PC-3 (cell line): ENCODE data around the gene KCNS3. TPM values are rescaled to one million over a fixed set of nuclear protein-coding genes. Genes with fewer than 3 reads are reported as not detected.

Source experiments
- ATAC-seq: fragments of 200-7000 bp; cut with Tn5 transposase; 2 replicates; pipeline ENCODE4 v1.9.1; 2020; ENCODE audit warnings: mild to moderate bottlenecking, moderate library complexity
- BruUV-seq: library from RNA; stranded (reverse); fragments of 400-500 nt; replicated peaks from 2 replicates; lab custom pipeline; 2021; lab: Mats Ljungman, UMichigan
- CTCF ChIA-PET: fragments of 300-600 bp; sonication (Branson Sonifier 250); formaldehyde crosslinking; loops from one replicate; lab custom pipeline; 2022; ENCODE audit warnings: antibody characterized with exemption; lab: Charles Lee
- POLR2A ChIA-PET: fragments of 300-600 bp; sonication (Branson Sonifier 250); formaldehyde crosslinking; loops from one replicate; lab custom pipeline; 2022; ENCODE audit warnings: antibody characterized with exemption; ENCODE audit not compliant: unreplicated experiment; lab: Charles Lee
- DNase-seq: peaks from one replicate; pipeline ENCODE4 v3.0.0-alpha.2; 2015
- H2AFZ ChIP-seq: fragments of 300-600 bp; sonication (generic); 2 replicates; pipeline ENCODE4 v1.6.0; 2016; ENCODE audit warnings: antibody characterized with exemption, low read length
- H3F3A ChIP-seq: fragments of 300-600 bp; sonication (generic); one replicate; pipeline ENCODE4 v1.6.0; 2017; ENCODE audit warnings: antibody characterized with exemption, low read length, control low read depth, mild to moderate bottlenecking; ENCODE audit not compliant: unreplicated experiment
- H3K27ac ChIP-seq: fragments of 300-600 bp; sonication (generic); 2 replicates; pipeline ENCODE4 v1.5.1; 2016; ENCODE audit warnings: mild to moderate bottlenecking, low read length
- H3K27me3 ChIP-seq: fragments of 300-600 bp; sonication (generic); 2 replicates; pipeline ENCODE4 v1.6.1; 2016; ENCODE audit warnings: low read length, mixed read lengths
- H3K36me3 ChIP-seq: fragments of 300-600 bp; sonication (generic); 2 replicates; pipeline ENCODE4 v1.6.1; 2016; ENCODE audit warnings: low read depth, mixed run types, low read length, mixed read lengths
- H3K4me1 ChIP-seq: fragments of 300-600 bp; sonication (generic); 2 replicates; pipeline ENCODE4 v1.5.1; 2016; ENCODE audit warnings: low read length; ENCODE audit not compliant: insufficient read depth
- H3K4me2 ChIP-seq: fragments of 300-600 bp; sonication (generic); 2 replicates; pipeline ENCODE4 v1.6.0; 2016; ENCODE audit warnings: low read length
- H3K4me3 ChIP-seq: fragments of 300-600 bp; sonication (generic); 2 replicates; pipeline ENCODE4 v1.5.1; 2016; ENCODE audit warnings: mild to moderate bottlenecking, low read length, mixed read lengths
- H3K79me2 ChIP-seq: fragments of 300-600 bp; sonication (generic); 2 replicates; pipeline ENCODE4 v1.6.1; 2017; ENCODE audit warnings: low read length, mixed read lengths
- H3K9ac ChIP-seq: fragments of 300-600 bp; sonication (generic); 2 replicates; pipeline ENCODE4 v1.6.0; 2016; ENCODE audit warnings: mild to moderate bottlenecking, low read length
- H3K9me2 ChIP-seq: fragments of 300-600 bp; sonication (generic); replicated peaks from 2 replicates; pipeline ENCODE4 v1.6.1; 2016; ENCODE audit warnings: mixed run types, low read length, mixed read lengths
- H3K9me3 ChIP-seq: fragments of 300-600 bp; sonication (generic); 2 replicates; pipeline ENCODE4 v1.6.1; 2016; ENCODE audit warnings: low read length, mixed read lengths
- H4K20me1 ChIP-seq: fragments of 300-600 bp; sonication (generic); 2 replicates; pipeline ENCODE4 v1.6.1; 2016; ENCODE audit warnings: low read length, mixed read lengths
- CTCF ChIP-seq: fragments of 300-600 bp; sonication (generic); conservative IDR thresholded peaks from 2 replicates; pipeline ENCODE4 v1.5.1; 2017; ENCODE audit warnings: antibody characterized with exemption, low read depth, mild to moderate bottlenecking, low read length
- EZH2 ChIP-seq: fragments of 300-600 bp; sonication (generic); IDR thresholded peaks from one replicate; pipeline ENCODE4 v1.6.1; 2017; ENCODE audit warnings: antibody characterized with exemption, mild to moderate bottlenecking, low read length; ENCODE audit not compliant: unreplicated experiment
- EZH2phosphoT487 ChIP-seq: fragments of 300-600 bp; sonication (generic); IDR thresholded peaks from 2 replicates; pipeline ENCODE4 v1.6.1; 2018; ENCODE audit warnings: mild to moderate bottlenecking, antibody characterized with exemption, low read length, borderline replicate concordance
- intact Hi-C: fragments of 100-400 bp; cut with micrococcal nuclease; formaldehyde crosslinking; loops from 2 replicates; pipeline ENCODE4 v1.9.0; 2023
- total RNA-seq: library from RNA; depleted of rRNA; stranded (reverse); fragments of >200 nt; gene quantifications from 2 replicates; pipeline ENCODE4 v1.2.3, GENCODE V29; 2014

Gene KCNS3
- total RNA-seq, 1 experiment from 2014 or later: 5.8 TPM

- ATAC-seq (no peak), DNase-seq (no peak)
- H3K36me3 ChIP-seq: no peaks in the 10 kb centered on the region
- no peaks in the 10 kb centered on the region for H3F3A ChIP-seq
- H3K4me1 ChIP-seq: no peaks in the 10 kb centered on the region
- H2AFZ ChIP-seq: no peak overlapping the region
- H3K27ac ChIP-seq: no peak overlapping the region
- no peak overlapping the region for H3K9ac ChIP-seq
- no peaks in the 10 kb centered on the region for H4K20me1 ChIP-seq
- no peak overlapping the region for H3K4me2 ChIP-seq
- no peaks in the 10 kb centered on the region for H3K9me3 ChIP-seq
- BruUV-seq: no TSS peak
- ChIA-PET POLR2A (no interaction called here), CTCF (no interaction called here)
- intact Hi-C loops: no loop called here
- H3K4me3 ChIP-seq: no peak overlapping the region
- H3K9me2 ChIP-seq: no peaks in the 10 kb centered on the region
- no peaks in the 10 kb centered on the region for H3K79me2 ChIP-seq
- H3K27me3 ChIP-seq: peaks cover 31% of the 10 kb centered on the region
- TF ChIP-seq CTCF (no peak), EZH2 (no peak), EZH2phosphoT487 (no peak)
Measured at GRCh38 chr2:17835516-17835915, 43.0 kb upstream of the KCNS3 start.

GRCh38 chr2:17839959-17840358 is 38.5 kb upstream of the KCNS3 start:
- ATAC-seq: no peak
- Histone ChIP-seq H3K27ac (no peak overlapping the region), H3K4me2 (no peak overlapping the region), H3K27me3 (peaks cover 31% of the 10 kb centered on the region; the same call in 1 of the 2 replicates), H4K20me1 (no peaks in the 10 kb centered on the region), H3K36me3 (no peaks in the 10 kb centered on the region), H3K79me2 (no peaks in the 10 kb centered on the region), H3K9me2 (no peaks in the 10 kb centered on the region), H3K4me3 (no peak overlapping the region), H2AFZ (no peak overlapping the region), H3K9me3 (no peaks in the 10 kb centered on the region), H3K9ac (no peak overlapping the region), H3K4me1 (no peaks in the 10 kb centered on the region), H3F3A (no peaks in the 10 kb centered on the region)
- intact Hi-C loops: no loop called here
- DNase-seq: no peak
- CTCF ChIA-PET: no interaction called here
- TF ChIP-seq EZH2 (no peak), CTCF (no peak), EZH2phosphoT487 (no peak)
- POLR2A ChIA-PET: no interaction called here
- BruUV-seq: no TSS peak

GRCh38 chr2:17843457-17843856 is 35.0 kb upstream of the KCNS3 start:
- Histone ChIP-seq H3K4me3 (no peak overlapping the region), H3K36me3 (no peaks in the 10 kb centered on the region), H3K4me1 (no peaks in the 10 kb centered on the region), H3K4me2 (no peak overlapping the region), H3K9ac (no peak overlapping the region), H4K20me1 (no peaks in the 10 kb centered on the region), H3K9me2 (no peaks in the 10 kb centered on the region), H3F3A (no peaks in the 10 kb centered on the region), H3K79me2 (no peaks in the 10 kb centered on the region), H3K27me3 (peaks cover 28% of the 10 kb centered on the region; the same call in 1 of the 2 replicates), H3K9me3 (no peaks in the 10 kb centered on the region), H3K27ac (no peak overlapping the region), H2AFZ (no peak overlapping the region)
- ATAC-seq (no peak), DNase-seq (no peak)
- POLR2A ChIA-PET: no interaction called here
- intact Hi-C loops: no loop called here
- CTCF ChIA-PET: no interaction called here
- TF ChIP-seq CTCF (no peak), EZH2 (no peak), EZH2phosphoT487 (no peak)
- BruUV-seq: no TSS peak
